Smooth muscle cell (in vitro differentiated cells): Measurements from ENCODE around the gene RIPOR3. TPM values are rescaled to one million over a fixed set of nuclear protein-coding genes. Genes with fewer than 3 reads are reported as not detected.
"Not testable (repeated sequence)": the region's sequence is repeated elsewhere in the genome, so short reads cannot be mapped to it uniquely, and the experiment has no call there.

Experiments
- DNase-seq: peaks from one replicate; lab custom pipeline; 2025; ENCODE audit not compliant: unreplicated experiment; lab: John Stamatoyannopoulos, UW
- H2AFZ ChIP-seq: fragments of 200-600 bp; sonication (generic); 2 replicates; pipeline ENCODE4 v1.6.0; 2016; ENCODE audit warnings: antibody characterized with exemption, low read depth, mild to moderate bottlenecking
- H3F3A ChIP-seq: fragments of 200-600 bp; sonication (generic); 2 replicates; pipeline ENCODE4 v1.6.0; 2017; ENCODE audit warnings: antibody characterized with exemption, low read depth
- H3K27ac ChIP-seq: fragments of 200-600 bp; sonication (generic); 2 replicates; pipeline ENCODE4 v1.5.1; 2016; ENCODE audit warnings: low read depth, mild to moderate bottlenecking
- H3K27me3 ChIP-seq: fragments of 200-600 bp; sonication (generic); 2 replicates; pipeline ENCODE4 v1.6.1; 2016; ENCODE audit warnings: low read depth, mild to moderate bottlenecking
- H3K36me3 ChIP-seq: fragments of 200-600 bp; sonication (generic); 2 replicates; pipeline ENCODE4 v1.5.1; 2016; ENCODE audit warnings: low read depth
- H3K4me1 ChIP-seq: fragments of 200-600 bp; sonication (generic); 2 replicates; pipeline ENCODE4 v1.5.1; 2016; ENCODE audit warnings: low read depth
- H3K4me2 ChIP-seq: fragments of 200-600 bp; sonication (generic); 2 replicates; pipeline ENCODE4 v1.6.0; 2016; ENCODE audit warnings: mild to moderate bottlenecking
- H3K4me3 ChIP-seq: fragments of 200-600 bp; sonication (generic); 2 replicates; pipeline ENCODE4 v1.5.1; 2016; ENCODE audit warnings: mild to moderate bottlenecking
- H3K79me2 ChIP-seq: fragments of 200-600 bp; sonication (generic); 2 replicates; pipeline ENCODE4 v1.6.0; 2016; ENCODE audit warnings: low read depth, mild to moderate bottlenecking
- H3K9ac ChIP-seq: fragments of 200-600 bp; sonication (generic); 2 replicates; pipeline ENCODE4 v1.6.0; 2016; ENCODE audit warnings: low read depth
- H3K9me3 ChIP-seq: fragments of 200-600 bp; sonication (generic); replicated peaks from 2 replicates; pipeline ENCODE4 v1.5.1; 2016; ENCODE audit warnings: low read depth
- H4K20me1 ChIP-seq: fragments of 200-600 bp; sonication (generic); 2 replicates; pipeline ENCODE4 v1.6.0; 2016; ENCODE audit warnings: low read depth
- WGBS: methylation state at CpG from one replicate; pipeline ENCODE4 v1.1.7; 2016; ENCODE audit warnings: low lambda C conversion rate; 5-methylcytosine and 5-hydroxymethylcytosine counted together
- polyA plus RNA-seq: library from polyadenylated mRNA; unstranded; fragments of >200 nt; fragmentation: Nextera tagmentation; extraction: Ambion mirVana; gene quantifications from 2 replicates; pipeline ENCODE4 v1.2.1, GENCODE V29; 2016
- total RNA-seq: library from RNA; depleted of rRNA; stranded (reverse); fragments of >200 nt; gene quantifications from 2 replicates; pipeline ENCODE4 v1.2.3, GENCODE V29; 2014
- TF ChIP-seq, protein P1 (sequence below): fragments of 200-600 bp; sonication (generic); IDR thresholded peaks from 2 replicates; pipeline ENCODE4 v1.5.1; 2017; ENCODE audit warnings: borderline replicate concordance, mild to moderate bottlenecking, antibody characterized with exemption; ENCODE audit not compliant: insufficient read depth, poor library complexity, severe bottlenecking

RIPOR3 gene
- total and polyA plus RNA-seq, 2 experiments from 2014 or later: 0.18 to 1.2 TPM

DNA sequence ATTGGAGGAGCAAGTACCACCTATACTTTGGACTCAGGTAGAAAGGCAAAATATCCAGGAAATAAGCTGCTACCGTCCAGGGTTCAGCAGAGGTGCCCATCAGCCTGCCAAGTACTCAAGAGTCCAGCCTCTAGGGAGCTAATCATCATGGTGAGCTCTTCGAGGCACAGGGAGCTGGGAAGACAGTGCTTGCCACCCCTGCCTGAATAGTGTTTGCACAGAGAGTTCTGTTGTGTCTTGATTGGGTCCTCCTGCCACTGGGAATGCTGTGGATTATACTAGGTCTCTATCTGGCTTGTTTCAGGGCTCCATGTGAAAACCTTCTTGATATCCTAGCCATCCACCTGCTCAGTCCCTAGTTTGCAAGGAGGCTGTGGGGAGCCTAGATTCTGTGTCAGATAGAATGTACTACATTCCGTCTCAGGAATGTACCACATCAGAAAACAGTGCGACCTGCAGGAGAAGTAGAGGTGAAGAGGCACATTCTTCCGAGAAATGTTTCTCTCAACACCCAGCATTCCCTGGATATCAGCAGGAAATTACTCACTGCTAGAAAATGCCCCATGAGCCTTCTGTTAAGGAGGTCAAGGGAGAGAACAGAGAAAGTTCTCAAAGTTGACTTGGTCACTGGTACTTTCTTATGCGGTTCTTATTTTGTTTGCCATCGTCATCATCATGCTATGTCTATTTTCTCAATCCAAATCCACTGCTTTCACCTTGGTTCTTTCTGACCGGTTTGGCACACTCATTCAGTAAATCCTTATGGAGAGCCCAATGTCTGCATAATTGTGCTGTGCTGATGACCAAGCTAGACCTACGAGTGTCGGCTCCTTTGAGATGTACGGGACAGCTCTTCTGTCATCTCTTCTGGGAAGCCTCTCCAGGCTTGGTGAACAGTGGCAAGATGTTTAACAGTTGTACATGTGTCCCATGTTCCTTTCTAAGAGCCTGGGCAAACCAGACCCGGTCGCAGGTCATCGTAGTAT, 150.4 kb downstream of the RIPOR3 start:
- H3K27me3 ChIP-seq: no peaks in the 10 kb centered on the region
- H3K36me3 ChIP-seq: no peaks in the 10 kb centered on the region
- no peak overlapping the region for H2AFZ ChIP-seq
- H3K27ac ChIP-seq: peak overlapping the region; percentile 58
- H3F3A ChIP-seq: peaks cover 11% of the 10 kb centered on the region
- peaks cover 94% of the 10 kb centered on the region for H3K79me2 ChIP-seq
- H3K4me3 ChIP-seq: no peak overlapping the region
- WGBS: 73% methylated on average over 14 of the region's 14 CpGs
- no peak overlapping the region for H3K9ac ChIP-seq
- no peaks in the 10 kb centered on the region for H3K9me3 ChIP-seq
- TF ChIP-seq, protein P1, sequence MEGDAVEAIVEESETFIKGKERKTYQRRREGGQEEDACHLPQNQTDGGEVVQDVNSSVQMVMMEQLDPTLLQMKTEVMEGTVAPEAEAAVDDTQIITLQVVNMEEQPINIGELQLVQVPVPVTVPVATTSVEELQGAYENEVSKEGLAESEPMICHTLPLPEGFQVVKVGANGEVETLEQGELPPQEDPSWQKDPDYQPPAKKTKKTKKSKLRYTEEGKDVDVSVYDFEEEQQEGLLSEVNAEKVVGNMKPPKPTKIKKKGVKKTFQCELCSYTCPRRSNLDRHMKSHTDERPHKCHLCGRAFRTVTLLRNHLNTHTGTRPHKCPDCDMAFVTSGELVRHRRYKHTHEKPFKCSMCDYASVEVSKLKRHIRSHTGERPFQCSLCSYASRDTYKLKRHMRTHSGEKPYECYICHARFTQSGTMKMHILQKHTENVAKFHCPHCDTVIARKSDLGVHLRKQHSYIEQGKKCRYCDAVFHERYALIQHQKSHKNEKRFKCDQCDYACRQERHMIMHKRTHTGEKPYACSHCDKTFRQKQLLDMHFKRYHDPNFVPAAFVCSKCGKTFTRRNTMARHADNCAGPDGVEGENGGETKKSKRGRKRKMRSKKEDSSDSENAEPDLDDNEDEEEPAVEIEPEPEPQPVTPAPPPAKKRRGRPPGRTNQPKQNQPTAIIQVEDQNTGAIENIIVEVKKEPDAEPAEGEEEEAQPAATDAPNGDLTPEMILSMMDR: no peak
- H3K4me2 ChIP-seq: peak overlapping the region; percentile 19
- DNase-seq: no peak
- H3K4me1 ChIP-seq: peaks cover 9% of the 10 kb centered on the region
- H4K20me1 ChIP-seq: peaks cover 100% of the 10 kb centered on the region

DNA sequence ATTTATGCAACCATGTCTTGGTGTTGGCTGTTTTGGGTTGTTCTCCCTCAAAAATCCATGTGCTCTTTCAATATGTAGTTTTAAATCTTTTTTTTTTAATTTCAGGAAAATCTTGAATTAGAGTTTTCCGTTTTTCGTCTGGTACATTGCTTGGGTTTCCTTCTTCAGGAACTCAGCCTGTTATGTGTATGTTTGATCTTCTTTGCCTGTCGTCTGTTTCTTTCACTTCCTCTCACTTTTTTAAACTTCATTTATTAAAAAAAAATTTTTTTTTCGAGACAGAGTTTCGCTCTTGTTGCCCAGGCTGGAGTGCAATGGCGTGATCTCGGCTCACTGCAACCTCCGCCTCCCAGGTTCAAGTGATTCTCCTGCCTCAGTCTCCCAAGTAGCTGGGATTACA, 151.5 kb downstream of the RIPOR3 start:
- H2AFZ ChIP-seq, H3K4me3 ChIP-seq, DNase-seq, H3K27ac ChIP-seq, H3K9me3 ChIP-seq, H3K36me3 ChIP-seq, H3K4me2 ChIP-seq, H3K9ac ChIP-seq, H3K27me3 ChIP-seq: not testable (repeated sequence)
- Histone ChIP-seq H4K20me1 (peaks cover 100% of the 10 kb centered on the region), H3K79me2 (peaks cover 94% of the 10 kb centered on the region), H3F3A (peaks cover 11% of the 10 kb centered on the region), H3K4me1 (peaks cover 20% of the 10 kb centered on the region)
- 96% methylated on average over 8 of the region's 8 CpGs for WGBS

DNA sequence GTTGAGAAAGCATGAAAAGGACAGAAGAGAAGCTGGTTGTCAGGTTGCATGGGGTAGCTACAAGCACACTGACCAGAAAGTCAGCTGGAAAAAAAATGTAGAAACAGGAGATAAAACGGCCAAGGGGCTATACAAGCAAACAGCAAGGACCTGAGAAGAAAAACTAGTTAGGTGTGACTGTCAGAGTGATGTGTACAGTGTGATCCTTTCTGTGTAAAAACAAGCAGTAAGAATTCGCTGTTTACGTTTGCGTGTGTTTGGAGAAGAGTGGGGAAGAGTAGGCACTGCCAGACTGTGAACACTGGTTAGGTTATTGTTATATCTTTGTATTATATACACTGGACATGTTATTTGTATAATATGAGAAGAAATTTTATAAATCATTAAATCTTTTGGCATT, 153.1 kb downstream of the RIPOR3 start:
- TF ChIP-seq, protein P1: no peak
- no peak overlapping the region for H3K4me3 ChIP-seq
- H3F3A ChIP-seq: peaks cover 18% of the 10 kb centered on the region
- H4K20me1 ChIP-seq: peaks cover 100% of the 10 kb centered on the region
- no peaks in the 10 kb centered on the region for H3K9me3 ChIP-seq
- H3K36me3 ChIP-seq: no peaks in the 10 kb centered on the region
- peaks cover 28% of the 10 kb centered on the region for H3K4me1 ChIP-seq
- peaks cover 91% of the 10 kb centered on the region for H3K79me2 ChIP-seq
- H2AFZ ChIP-seq: no peak overlapping the region
- no peak overlapping the region for H3K4me2 ChIP-seq
- WGBS: 84% methylated on average over 4 of the region's 4 CpGs
- H3K27me3 ChIP-seq: no peaks in the 10 kb centered on the region
- DNase-seq: no peak
- no peak overlapping the region for H3K9ac ChIP-seq
- H3K27ac ChIP-seq: no peak overlapping the region

DNA sequence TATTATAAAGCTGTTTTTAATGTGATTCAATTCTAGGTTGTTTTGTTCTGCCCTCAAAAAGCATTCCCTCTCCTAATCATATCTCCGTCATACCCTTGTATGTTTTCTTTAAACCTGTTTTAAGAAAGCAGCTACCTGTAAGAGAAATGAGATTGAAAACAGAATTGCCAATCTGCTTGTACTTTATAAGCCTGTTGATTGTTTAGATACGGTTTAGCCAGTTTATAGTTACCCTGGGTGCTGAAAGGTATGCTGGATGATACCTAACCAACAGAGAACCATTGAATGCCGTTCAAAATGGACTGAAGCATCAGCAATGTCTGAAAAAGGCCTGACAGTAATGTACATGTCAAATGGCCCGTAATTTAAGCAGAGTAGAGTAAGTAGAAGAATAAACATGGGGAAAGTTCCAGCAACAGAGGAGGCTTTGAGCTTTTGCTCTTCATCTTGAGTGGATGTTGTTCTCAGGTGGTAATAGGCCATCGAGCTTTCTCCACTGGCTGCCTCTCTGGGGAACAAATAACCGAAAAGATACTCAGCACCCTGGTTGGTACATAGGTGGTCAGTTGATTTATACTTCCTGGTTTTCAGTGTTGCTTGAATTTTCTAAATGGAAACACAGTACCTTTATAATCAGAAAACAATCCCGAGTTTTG, 153.7 kb downstream of the RIPOR3 start:
- Histone ChIP-seq H3K27me3 (no peaks in the 10 kb centered on the region), H2AFZ (no peak overlapping the region), H3K9me3 (no peaks in the 10 kb centered on the region), H3K36me3 (no peaks in the 10 kb centered on the region), H3K79me2 (peaks cover 91% of the 10 kb centered on the region), H3F3A (peaks cover 18% of the 10 kb centered on the region), H4K20me1 (peaks cover 100% of the 10 kb centered on the region), H3K4me3 (no peak overlapping the region), H3K27ac (no peak overlapping the region), H3K9ac (no peak overlapping the region), H3K4me1 (peaks cover 34% of the 10 kb centered on the region), H3K4me2 (no peak overlapping the region)
- TF ChIP-seq, protein P1: no peak
- DNase-seq: no peak
- WGBS: 92% methylated on average over 7 of the region's 7 CpGs
